ENCODE measurements around the gene EXOSC2. TPM values are rescaled to one million over a fixed set of nuclear protein-coding genes. Genes with fewer than 3 reads are reported as not detected.
A peak's percentile ranks its signal among the peaks of the same experiment; 100 is the strongest.

The EXOSC2 gene
- total and polyA plus RNA-seq, 2 of the 13 experiments (the other 11 are each of a cell fraction or from before 2014, with no cell fraction given): 27.5 to 63.8 TPM

GRCh38 chr9:130693426-130694191, at the start of gene EXOSC2 (continued):
- TF ChIP-seq TEF (CRISPR knock-in tag; IDR thresholded peaks at IDR 0.05): peak; percentile 48; the same call in 1 of the 2 replicates
- no peak for TF ChIP-seq SNAPC2 (CRISPR knock-in tag; IDR thresholded peaks at IDR 0.05)
- no peak for TF ChIP-seq MED8 (CRISPR knock-in tag; IDR thresholded peaks at IDR 0.05; ENCODE audit: insufficient replicate concordance)
- 0 out of 2 replicates have a peak, but pooled peaks have one; percentile 49 for TF ChIP-seq KLF15 (CRISPR knock-in tag; IDR thresholded peaks at IDR 0.05; ENCODE audit: borderline replicate concordance)
- TF ChIP-seq ZBTB14 (CRISPR knock-in tag; IDR thresholded peaks at IDR 0.05): peak; percentile 45; the same call in 1 of the 2 replicates
- no peak for TF ChIP-seq KDM6A (CRISPR knock-in tag; IDR thresholded peaks at IDR 0.05; ENCODE audit: low read depth)
- peak; percentile 79; the same call in 2 of the 3 replicates for TF ChIP-seq MXI1 (IDR thresholded peaks at IDR 0.05; ENCODE audit: borderline replicate concordance, low read depth, low read length)
- TF ChIP-seq ZNF121 (CRISPR knock-in tag; IDR thresholded peaks at IDR 0.05): 0 out of 2 replicates have a peak, but pooled peaks have one; percentile 12
- 0 out of 2 replicates have a peak, but pooled peaks have one; percentile 50 for TF ChIP-seq MAF1 (CRISPR knock-in tag; IDR thresholded peaks at IDR 0.05; ENCODE audit: borderline replicate concordance)
- peak; percentile 77; the same call in 1 of the 2 replicates for TF ChIP-seq ZBTB20 (CRISPR knock-in tag; IDR thresholded peaks at IDR 0.05; ENCODE audit: borderline replicate concordance, low read depth)
- no peak for TF ChIP-seq ZNF326 (CRISPR knock-in tag; IDR thresholded peaks at IDR 0.05; ENCODE audit: borderline replicate concordance)
- TF ChIP-seq ELF4 (CRISPR knock-in tag; IDR thresholded peaks at IDR 0.05; ENCODE audit: borderline replicate concordance): no peak
- TF ChIP-seq ZNF430 (CRISPR knock-in tag; IDR thresholded peaks at IDR 0.05): no peak; the same call in 1 of the 2 replicates
- no peak for TF ChIP-seq TCF7 (IDR thresholded peaks at IDR 0.05; ENCODE audit: low read depth)
- peak; percentile 83; the same call in 1 of the 2 replicates for TF ChIP-seq PREB (CRISPR knock-in tag; IDR thresholded peaks at IDR 0.05)
- no peak for TF ChIP-seq ZNF740 (CRISPR knock-in tag; IDR thresholded peaks at IDR 0.05)
- TF ChIP-seq NBN (conservative IDR thresholded peaks at IDR 0.05): no peak
- TF ChIP-seq PPARG (CRISPR knock-in tag; conservative IDR thresholded peaks at IDR 0.05): no peak
- TF ChIP-seq ZNF724P (CRISPR knock-in tag; IDR thresholded peaks at IDR 0.05; ENCODE audit: borderline replicate concordance): no peak
- TF ChIP-seq ZSCAN25 (CRISPR knock-in tag; IDR thresholded peaks at IDR 0.05): no peak; the same call in 1 of the 2 replicates
- peak; percentile 28; the same call in 1 of the 2 replicates for TF ChIP-seq RXRB (CRISPR knock-in tag; IDR thresholded peaks at IDR 0.05; ENCODE audit: borderline replicate concordance)
- TF ChIP-seq ZSCAN30 (CRISPR knock-in tag; IDR thresholded peaks at IDR 0.05): no peak
- no peak for TF ChIP-seq THAP7 (CRISPR knock-in tag; IDR thresholded peaks at IDR 0.05)
- no peak for TF ChIP-seq EED (CRISPR knock-in tag; IDR thresholded peaks at IDR 0.05)
- TF ChIP-seq ZNF552 (CRISPR knock-in tag; IDR thresholded peaks at IDR 0.05; ENCODE audit: borderline replicate concordance): peak; percentile 48; the same call in 1 of the 2 replicates
- peak; percentile 82 for TF ChIP-seq ZNF709 (CRISPR knock-in tag; IDR thresholded peaks at IDR 0.05)
- TF ChIP-seq GATAD2A (CRISPR knock-in tag; IDR thresholded peaks at IDR 0.05): 0 out of 2 replicates have a peak, but pooled peaks have one; percentile 23
